Testis (tissue), 5 donors: ENCODE results near the gene MIEN1. TPM values are rescaled to one million over a fixed set of nuclear protein-coding genes. Genes with fewer than 3 reads are reported as not detected.

Experiments used
- DNase-seq: peaks from one replicate; pipeline ENCODE4 v3.0.0-alpha.2; 2019
- H3K27ac ChIP-seq, 2 donors: fragments of 200-600 bp; sonication (generic); one replicate each; pipeline ENCODE4 v1.5.1; 2019
- H3K27me3 ChIP-seq: fragments of 200-600 bp; sonication (generic); one replicate; pipeline ENCODE4 v1.5.1; 2019
- H3K36me3 ChIP-seq: fragments of 200-600 bp; sonication (generic); one replicate; pipeline ENCODE4 v1.5.1; 2017; ENCODE audit warnings: low read depth; ENCODE audit errors: missing control alignments
- H3K4me1 ChIP-seq: fragments of 200-600 bp; sonication (generic); one replicate; pipeline ENCODE4 v1.5.1; 2019
- H3K4me3 ChIP-seq, 2 donors: fragments of 200-600 bp; sonication (generic); one replicate each; pipeline ENCODE4 v1.5.1; 2017 to 2019
- H3K9me3 ChIP-seq: fragments of 200-600 bp; sonication (generic); one replicate; pipeline ENCODE4 v1.5.1; 2017
- CTCF ChIP-seq, 3 experiments: fragments of 450-650 bp in 2 of 3; fragments of 200-600 bp in 1 of 3; sonication (generic) in 1 of 3; IDR thresholded peaks; one replicate each; pipeline ENCODE4 v1.5.1; 2016 to 2019; ENCODE audit warnings: antibody characterized with exemption in 3 of 3, mild to moderate bottlenecking in 2 of 3, moderate library complexity in 1 of 3
- POLR2A ChIP-seq: fragments of 450-650 bp; IDR thresholded peaks from one replicate; pipeline ENCODE4 v1.6.1; 2017; ENCODE audit warnings: antibody characterized with exemption, mild to moderate bottlenecking, moderate library complexity
- WGBS, 2 donors: methylation state at CpG; one replicate each; pipeline ENCODE4 v1.1.5; 2018; 5-methylcytosine and 5-hydroxymethylcytosine counted together
- intact Hi-C: fragments of 100-400 bp; cut with DNase I; formaldehyde crosslinking; loops from one replicate; pipeline ENCODE4 v1.15.1; 2023; ENCODE audit warnings: low total_unique reads
- long read RNA-seq, 2 donors: transcript quantifications; one replicate each; lab custom pipeline, GENCODE V29; 2026
- polyA plus RNA-seq: library from polyadenylated mRNA; stranded (reverse); fragments of 350-450 nt; fragmentation: Illumina TruSeq; extraction: RNeasy Lipid Tissue Mini Kit (QIAGEN cat#74804); gene quantifications from one replicate; pipeline ENCODE4 v1.2.3, GENCODE V29; 2014; ENCODE audit warnings: low read depth, low replicate concordance; ENCODE audit not compliant: insufficient read depth
- total RNA-seq, 2 donors: library from RNA; depleted of rRNA; stranded (reverse); fragments of >200 nt; gene quantifications; one replicate each; pipeline ENCODE4 v1.2.3, GENCODE V29; 2016

MIEN1 gene
- total RNA-seq (10 to 100 TPM; 47.9 to 53.1 TPM), polyA plus RNA-seq (89.1 TPM)
- long read RNA-seq, donor 1, transcript MIEN1-201 (4 exons, 1,006 nt): major isoform, 30 of 60 reads
- long read RNA-seq, donor 1, transcript MIEN1-206 (1 exons, 1,999 nt): minor isoform, 23 of 60 reads
- long read RNA-seq, donor 1, partial matches to known transcripts: 0 of 60 reads
- long read RNA-seq, donor 1, other reads (novel, unspliced or antisense): 0 of 60 reads
- long read RNA-seq, donor 2, transcript MIEN1-206 (1 exons, 1,999 nt): major isoform, 36 of 70 reads
- long read RNA-seq, donor 2, transcript MIEN1-201 (4 exons, 1,006 nt): minor isoform, 30 of 70 reads
- long read RNA-seq, donor 2, partial matches to known transcripts: 0 of 70 reads
- long read RNA-seq, donor 2, other reads (novel, unspliced or antisense): 0 of 70 reads

GRCh38 chr17:39730095-39730921 lies at the start of gene MIEN1:
Gene MIEN1 (minus strand): TSS chr17:39730532. CDS start chr17:39730495, 37 bp downstream.
- H3K27me3 ChIP-seq: no peaks in the 10 kb centered on the region
- peak within 1 kb of the TSS; percentile 81 to 83 for H3K27ac ChIP-seq
- H3K36me3 ChIP-seq: no peaks in the 10 kb centered on the region
- WGBS, 2 donors: 0 to 2% methylated on average over 17 to 35 of the region's 65 CpGs
- intact Hi-C loops: no loop called here
- no peak for TF ChIP-seq POLR2A
- peak; percentile 76 to 91 (median 79) for TF ChIP-seq CTCF (IDR thresholded peaks at IDR 0.05)
- peaks cover 6% of the 10 kb centered on the region for H3K4me1 ChIP-seq
- H3K9me3 ChIP-seq: no peaks in the 10 kb centered on the region
- H3K4me3 ChIP-seq: peak within 1 kb of the TSS; percentile 74 to 78
- DNase-seq: peak; percentile 94

GRCh38 chr17:39777534-39778365 lies 47.4 kb upstream of the MIEN1 start:
- WGBS, 2 donors: 67 to 73% methylated on average over 11 of the region's 11 CpGs
- no peaks in the 10 kb centered on the region for H3K36me3 ChIP-seq
- no peak for DNase-seq
- no peak overlapping the region for H3K4me3 ChIP-seq
- H3K27ac ChIP-seq: no peak overlapping the region
- intact Hi-C loops: no loop called here
- H3K4me1 ChIP-seq: no peaks in the 10 kb centered on the region
- no peaks in the 10 kb centered on the region for H3K27me3 ChIP-seq
- H3K9me3 ChIP-seq: no peaks in the 10 kb centered on the region
- TF ChIP-seq CTCF (IDR thresholded peaks at IDR 0.05) (no peak), POLR2A (no peak)

GRCh38 chr17:39776252-39776651 lies 45.9 kb upstream of the MIEN1 start:
- Histone ChIP-seq H3K27me3 (no peaks in the 10 kb centered on the region), H3K9me3 (no peaks in the 10 kb centered on the region), H3K4me1 (no peaks in the 10 kb centered on the region), H3K4me3 (no peak overlapping the region), H3K36me3 (no peaks in the 10 kb centered on the region), H3K27ac (no peak overlapping the region)
- DNase-seq: no peak
- no peak for TF ChIP-seq CTCF (IDR thresholded peaks at IDR 0.05)
- TF ChIP-seq POLR2A: no peak
- intact Hi-C loops: no loop called here

- 93 to 97% methylated on average over 2 of the region's 2 CpGs for WGBS, 2 donors
- H3K36me3 ChIP-seq: no peaks in the 10 kb centered on the region
- TF ChIP-seq POLR2A: no peak
- no peaks in the 10 kb centered on the region for H3K27me3 ChIP-seq
- H3K27ac ChIP-seq: no peak overlapping the region
- H3K4me3 ChIP-seq: no peak overlapping the region
- H3K9me3 ChIP-seq: no peaks in the 10 kb centered on the region
- DNase-seq: no peak
- no peaks in the 10 kb centered on the region for H3K4me1 ChIP-seq
- intact Hi-C loops: no loop called here
Measured at GRCh38 chr17:39775031-39775430, 44.7 kb upstream of the MIEN1 start.
